ENCODE results near the gene CRADD.
A peak's percentile ranks its signal among the peaks of the same experiment; 100 is the strongest.
"Not testable (repeated sequence)": the region's sequence is repeated elsewhere in the genome, so short reads cannot be mapped to it uniquely, and the experiment has no call there.

Gene CRADD

GRCh38 chr12:93793983-93794382, 116.8 kb downstream of the CRADD start:
- TF ChIP-seq CTCF (IDR thresholded peaks at IDR 0.05; ENCODE audit: low read depth, low read length): no peak
- DNase-seq (ENCODE audit: low read depth, low spot score): peak; percentile 87
- in situ Hi-C loops (cut with HindIII; ENCODE audit: low sequenced_read_pairs): no loop called here
- no peak overlapping the region for H3K4me3 ChIP-seq (ENCODE audit: low read depth, low read length)

- H3K4me3 ChIP-seq (ENCODE audit: low read depth, low read length): no peak overlapping the region
- in situ Hi-C loops (cut with HindIII; ENCODE audit: low sequenced_read_pairs): no loop called here
- DNase-seq (ENCODE audit: low read depth, low spot score): no peak
- TF ChIP-seq CTCF (IDR thresholded peaks at IDR 0.05; ENCODE audit: low read depth, low read length): no peak
Measured at GRCh38 chr12:93794738-93795137, 117.6 kb downstream of the CRADD start.

GRCh38 chr12:93795352-93795751, 118.2 kb downstream of the CRADD start:
- in situ Hi-C loops (cut with HindIII; ENCODE audit: low sequenced_read_pairs): no loop called here
- DNase-seq (ENCODE audit: low read depth, low spot score): no peak
- no peak overlapping the region for H3K4me3 ChIP-seq (ENCODE audit: low read depth, low read length)
- no peak for TF ChIP-seq CTCF (IDR thresholded peaks at IDR 0.05; ENCODE audit: low read depth, low read length)

- in situ Hi-C loops (cut with HindIII; ENCODE audit: low sequenced_read_pairs): no loop called here
Measured at GRCh38 chr12:93796729-93797128, 119.6 kb downstream of the CRADD start.

GRCh38 chr12:93798279-93799151, 121.3 kb downstream of the CRADD start:
- no peak overlapping the region for H3K4me3 ChIP-seq (ENCODE audit: low read depth, low read length)
- no peak for DNase-seq (ENCODE audit: low read depth, low spot score)
- no peak for TF ChIP-seq CTCF (IDR thresholded peaks at IDR 0.05; ENCODE audit: low read depth, low read length)
- in situ Hi-C loops (cut with HindIII; ENCODE audit: low sequenced_read_pairs): no loop called here

More at GRCh38 chr12:93796729-93797128, 119.6 kb downstream of the CRADD start:
- no peak overlapping the region for H3K4me3 ChIP-seq (ENCODE audit: low read depth, low read length)
- no peak for TF ChIP-seq CTCF (IDR thresholded peaks at IDR 0.05; ENCODE audit: low read depth, low read length)
- DNase-seq (ENCODE audit: low read depth, low spot score): no peak

GRCh38 chr12:93801666-93802065, 124.5 kb downstream of the CRADD start:
- DNase-seq (ENCODE audit: low read depth, low spot score); H3K4me3 ChIP-seq (ENCODE audit: low read depth, low read length); in situ Hi-C loops (cut with HindIII; ENCODE audit: low sequenced_read_pairs): not testable (repeated sequence)

GRCh38 chr12:93802293-93802692, 125.1 kb downstream of the CRADD start:
- no peak for TF ChIP-seq CTCF (IDR thresholded peaks at IDR 0.05; ENCODE audit: low read depth, low read length)
- in situ Hi-C loops (cut with HindIII; ENCODE audit: low sequenced_read_pairs): no loop called here
- DNase-seq (ENCODE audit: low read depth, low spot score): no peak
- no peak overlapping the region for H3K4me3 ChIP-seq (ENCODE audit: low read depth, low read length)

Data from astrocyte of the spinal cord (primary cell).